ENCODE data around the gene CST3.

Gene CST3

GRCh38 chr20:23647346-23647745, 9.6 kb upstream of the CST3 start:
- TF ChIP-seq, protein P1, sequence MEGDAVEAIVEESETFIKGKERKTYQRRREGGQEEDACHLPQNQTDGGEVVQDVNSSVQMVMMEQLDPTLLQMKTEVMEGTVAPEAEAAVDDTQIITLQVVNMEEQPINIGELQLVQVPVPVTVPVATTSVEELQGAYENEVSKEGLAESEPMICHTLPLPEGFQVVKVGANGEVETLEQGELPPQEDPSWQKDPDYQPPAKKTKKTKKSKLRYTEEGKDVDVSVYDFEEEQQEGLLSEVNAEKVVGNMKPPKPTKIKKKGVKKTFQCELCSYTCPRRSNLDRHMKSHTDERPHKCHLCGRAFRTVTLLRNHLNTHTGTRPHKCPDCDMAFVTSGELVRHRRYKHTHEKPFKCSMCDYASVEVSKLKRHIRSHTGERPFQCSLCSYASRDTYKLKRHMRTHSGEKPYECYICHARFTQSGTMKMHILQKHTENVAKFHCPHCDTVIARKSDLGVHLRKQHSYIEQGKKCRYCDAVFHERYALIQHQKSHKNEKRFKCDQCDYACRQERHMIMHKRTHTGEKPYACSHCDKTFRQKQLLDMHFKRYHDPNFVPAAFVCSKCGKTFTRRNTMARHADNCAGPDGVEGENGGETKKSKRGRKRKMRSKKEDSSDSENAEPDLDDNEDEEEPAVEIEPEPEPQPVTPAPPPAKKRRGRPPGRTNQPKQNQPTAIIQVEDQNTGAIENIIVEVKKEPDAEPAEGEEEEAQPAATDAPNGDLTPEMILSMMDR (IDR thresholded peaks at IDR 0.05; ENCODE audit: low read depth, low read length, missing control alignments), result no peak
- in situ Hi-C loops (cut with HindIII; ENCODE audit: low sequenced_read_pairs), result no loop called here

DNA sequence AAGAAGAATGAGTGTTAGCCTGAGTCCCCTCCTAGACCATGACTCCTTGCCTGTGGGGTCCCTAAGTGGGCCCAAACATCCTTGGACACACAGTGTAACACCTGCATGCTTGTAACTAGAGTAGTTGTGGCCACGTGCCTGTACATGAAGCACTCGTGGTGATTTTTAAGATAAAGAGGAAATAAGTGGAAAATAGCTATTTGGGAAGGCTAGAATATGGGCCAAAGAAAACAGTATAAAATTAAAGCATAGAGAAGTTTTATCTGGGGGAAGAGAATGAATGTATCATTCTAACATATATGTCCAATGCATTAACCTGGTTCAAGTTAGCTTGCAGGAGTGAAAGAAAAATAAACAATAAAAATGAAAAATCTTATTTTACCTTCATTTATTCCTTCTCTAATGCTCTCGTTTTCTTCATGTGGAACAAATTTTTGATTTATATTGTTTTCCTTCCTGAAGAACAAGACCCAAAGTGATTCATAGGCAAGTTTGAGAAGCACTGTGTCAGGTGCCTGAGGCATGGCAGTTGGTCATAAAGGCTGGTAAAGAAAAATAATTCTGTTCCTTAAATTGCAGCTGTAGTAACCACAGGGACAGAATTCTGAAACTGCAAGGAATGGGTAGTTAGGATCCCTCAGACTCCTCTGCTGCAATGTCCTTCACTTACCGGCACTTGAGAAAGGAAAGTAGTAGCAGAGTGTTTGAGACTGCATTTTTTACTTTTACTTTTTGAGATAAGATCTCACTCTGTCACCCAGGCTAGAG, 8.5 kb upstream of the CST3 start:
- in situ Hi-C loops (cut with HindIII; ENCODE audit: low sequenced_read_pairs), result no loop called here
- DNase-seq (ENCODE audit: low read depth), result no peak
- no peak overlapping the region for H3K4me3 ChIP-seq (ENCODE audit: low read depth, low read length)
- TF ChIP-seq, protein P1 (IDR thresholded peaks at IDR 0.05; ENCODE audit: low read depth, low read length, missing control alignments), result no peak

More at GRCh38 chr20:23647346-23647745, 9.6 kb upstream of the CST3 start:
- DNase-seq (ENCODE audit: low read depth), result no peak
- no peak overlapping the region for H3K4me3 ChIP-seq (ENCODE audit: low read depth, low read length)

DNA sequence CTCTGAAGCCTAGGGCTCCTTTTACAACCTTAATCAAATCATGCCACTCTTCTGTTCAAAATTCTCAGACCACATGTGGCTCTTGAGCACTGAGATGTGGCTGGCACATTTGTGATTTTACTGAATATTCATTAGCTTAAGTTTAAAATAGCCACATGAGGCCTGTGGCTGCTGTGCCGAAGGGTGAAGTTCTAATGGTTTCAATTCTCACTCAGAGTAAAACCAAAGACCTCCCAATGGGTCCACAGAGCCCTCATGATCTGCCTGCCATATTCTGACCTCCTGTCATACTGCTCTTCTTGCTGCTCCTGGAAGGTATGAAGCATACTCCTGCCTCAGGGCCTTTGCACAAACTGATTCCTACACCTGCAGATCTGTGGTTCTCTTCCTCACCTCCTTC, 7.8 kb upstream of the CST3 start:
- no peak overlapping the region for H3K4me3 ChIP-seq (ENCODE audit: low read depth, low read length)
- TF ChIP-seq, protein P1 (IDR thresholded peaks at IDR 0.05; ENCODE audit: low read depth, low read length, missing control alignments), result no peak
- in situ Hi-C loops (cut with HindIII; ENCODE audit: low sequenced_read_pairs), result no loop called here
- no peak for DNase-seq (ENCODE audit: low read depth)

- in situ Hi-C loops (cut with HindIII; ENCODE audit: low sequenced_read_pairs), result no loop called here
- no peak for DNase-seq (ENCODE audit: low read depth)
- TF ChIP-seq, protein P1 (IDR thresholded peaks at IDR 0.05; ENCODE audit: low read depth, low read length, missing control alignments), result no peak
- H3K4me3 ChIP-seq (ENCODE audit: low read depth, low read length), result no peak overlapping the region
These were observed 6.4 kb upstream of the CST3 start for GRCh38 chr20:23644164-23644563.

- DNase-seq (ENCODE audit: low read depth), result no peak
- in situ Hi-C loops (cut with HindIII; ENCODE audit: low sequenced_read_pairs), result no loop called here
- no peak overlapping the region for H3K4me3 ChIP-seq (ENCODE audit: low read depth, low read length)
- TF ChIP-seq, protein P1 (IDR thresholded peaks at IDR 0.05; ENCODE audit: low read depth, low read length, missing control alignments), result no peak
These were observed 5.9 kb upstream of the CST3 start for GRCh38 chr20:23643659-23644058.

GRCh38 chr20:23641936-23642751, 4.4 kb upstream of the CST3 start:
- no peak overlapping the region for H3K4me3 ChIP-seq (ENCODE audit: low read depth, low read length)
- TF ChIP-seq, protein P1 (IDR thresholded peaks at IDR 0.05; ENCODE audit: low read depth, low read length, missing control alignments), result no peak
- no peak for DNase-seq (ENCODE audit: low read depth)
- in situ Hi-C loops (cut with HindIII; ENCODE audit: low sequenced_read_pairs), result no loop called here
